HepG2 (cell line): ENCODE data around the gene RPL3. TPM values are rescaled to one million over a fixed set of nuclear protein-coding genes. Genes with fewer than 3 reads are reported as not detected.

Source experiments
- ATAC-seq: fragments of 200-7000 bp; cut with Tn5 transposase; 3 replicates; pipeline ENCODE4 v1.9.1; 2020; ENCODE audit warnings: mild to moderate bottlenecking, moderate library complexity
- BruUV-seq: library from RNA; stranded (reverse); fragments of 400-500 nt; replicated peaks from 2 replicates; lab custom pipeline; 2021; lab: Mats Ljungman, UMichigan
- CTCF ChIA-PET: fragments of 300-600 bp; formaldehyde crosslinking; extraction: SDS; loops from one replicate; lab custom pipeline; 2021; ENCODE audit warnings: low total read pairs, inconsistent platforms, low intra/inter-chr PET ratio; lab: Yijun Ruan, JAX
- POLR2A ChIA-PET: fragments of 350-600 bp; sonication (Branson Sonifier 250); formaldehyde crosslinking; loops from one replicate; lab custom pipeline; 2020; ENCODE audit warnings: antibody characterized with exemption, inconsistent platforms; lab: Yijun Ruan, JAX
- DNase-seq: peaks from one replicate; pipeline ENCODE4 v3.0.0-alpha.2; 2015; ENCODE audit warnings: low spot score
- FAIRE-seq: peaks from 3 replicates; lab custom pipeline; 2011; peaks lifted over from hg19 to GRCh38; lab: Jason Lieb, UNC
- H2AFZ ChIP-seq: one replicate; pipeline ENCODE4 v1.6.1; 2011; ENCODE audit warnings: low read length, inconsistent platforms
- H3K27ac ChIP-seq: fragments of 300-600 bp; 3 replicates; pipeline ENCODE4 v1.8.0; 2011; ENCODE audit warnings: mixed run types, mild to moderate bottlenecking, mixed read lengths, low read length, inconsistent platforms; ENCODE audit not compliant: insufficient read depth; ENCODE audit errors: extremely low read length
- H3K27me3 ChIP-seq, 2 experiments: fragments of 200-600 bp in 1 of 2; 2 replicates in 1 of 2; 3 replicates in 1 of 2; pipeline versions ENCODE4 v1.6.0 to v1.8.0; 2011; ENCODE audit warnings: low read length in 2 of 2, mild to moderate bottlenecking in 2 of 2, moderate library complexity in 2 of 2, inconsistent platforms in 1 of 2; ENCODE audit not compliant: insufficient read depth in 2 of 2, control insufficient read depth in 1 of 2
- H3K36me3 ChIP-seq, 2 experiments: fragments of 200-600 bp in 1 of 2; replicated peaks in 1 of 2; 2 replicates in 1 of 2; 3 replicates in 1 of 2; pipeline versions ENCODE4 v1.5.1 to v1.8.0; 2011; ENCODE audit warnings: low read length in 2 of 2, inconsistent platforms in 1 of 2; ENCODE audit not compliant: insufficient read depth in 2 of 2, control insufficient read depth in 1 of 2
- H3K4me1 ChIP-seq: 2 replicates; pipeline ENCODE4 v1.5.1; 2012; ENCODE audit warnings: low read length, inconsistent platforms; ENCODE audit not compliant: insufficient read depth
- H3K4me2 ChIP-seq: 2 replicates; pipeline ENCODE4 v1.6.0; 2011; ENCODE audit warnings: low read depth, low read length, inconsistent platforms
- H3K4me3 ChIP-seq, 3 experiments: fragments of 200-600 bp in 1 of 3; sonication (generic), shearing (Covaris generic) in 1 of 3; replicated peaks in 1 of 3; 2 replicates each; pipeline ENCODE4 v1.5.1; 2011 to 2016; ENCODE audit warnings: low read length in 3 of 3, inconsistent platforms in 2 of 3, low read depth in 2 of 3, mild to moderate bottlenecking in 2 of 3, control low read depth in 1 of 3, mixed read lengths in 1 of 3; ENCODE audit not compliant: insufficient read depth in 1 of 3
- H3K79me2 ChIP-seq: one replicate; pipeline ENCODE4 v1.6.1; 2011; ENCODE audit warnings: low read length, inconsistent platforms; ENCODE audit not compliant: insufficient read depth
- H3K9ac ChIP-seq: 2 replicates; pipeline ENCODE4 v1.6.0; 2011; ENCODE audit warnings: mild to moderate bottlenecking, low read depth, low read length, inconsistent platforms; ENCODE audit not compliant: insufficient read depth
- H3K9me3 ChIP-seq: 2 replicates; pipeline ENCODE4 v1.5.1; 2012; ENCODE audit warnings: mild to moderate bottlenecking, low read length
- H4K20me1 ChIP-seq: 2 replicates; pipeline ENCODE4 v1.6.0; 2011; ENCODE audit warnings: inconsistent platforms, mild to moderate bottlenecking, low read length, moderate library complexity; ENCODE audit not compliant: insufficient read depth
- KDM5B ChIP-seq: sonication (generic); formaldehyde crosslinking; IDR thresholded peaks from 2 replicates; pipeline ENCODE4 v1.4.0; 2020; ENCODE audit warnings: missing genetic modification reagents, mild to moderate bottlenecking, borderline replicate concordance
- POLR2AphosphoS5 ChIP-seq: IDR thresholded peaks from 2 replicates; pipeline ENCODE4 v1.6.1; 2012; ENCODE audit warnings: low read depth, low read length
- ZMYM3 ChIP-seq: sonication (generic); formaldehyde crosslinking; IDR thresholded peaks from 2 replicates; pipeline ENCODE4 v1.5.1; 2020; ENCODE audit warnings: mild to moderate bottlenecking, missing genetic modification reagents
- ZNF768 ChIP-seq: sonication (generic); formaldehyde crosslinking; IDR thresholded peaks from 2 replicates; pipeline ENCODE4 v1.4.0; 2020; ENCODE audit warnings: missing genetic modification reagents
- WGBS: methylation state at CpG from one replicate; pipeline ENCODE4 v1.1.6; 2017; ENCODE audit warnings: low lambda C conversion rate; 5-methylcytosine and 5-hydroxymethylcytosine counted together
- in situ Hi-C: cut with HindIII; loops from 2 replicates; pipeline ENCODE4 v1.10.0; 2017; ENCODE audit warnings: low pct_unique_long_range_greater_than_20kb; ENCODE audit not compliant: extremely low pct_ligation_motif_present
- intact Hi-C: fragments of 100-400 bp; cut with micrococcal nuclease; formaldehyde crosslinking; loops from one replicate; pipeline ENCODE4 v1.10.0; 2022; ENCODE audit not compliant: unreplicated experiment
- polyA plus RNA-seq, 8 experiments: library from polyadenylated mRNA; depleted of rRNA in 3 of 8; stranded (reverse) in 7 of 8; unstranded in 1 of 8; fragments of >200 nt; fragmentation: Illumina TruSeq in 4 of 8; extraction: Trizol in 4 of 8; gene quantifications; 2 replicates each; pipeline versions ENCODE4 v1.2.1 to v1.2.3, GENCODE V29; 2011 to 2016; ENCODE audit warnings: low read depth in 4 of 8, missing spikeins in 1 of 8, mixed read lengths in 1 of 8; ENCODE audit not compliant: insufficient read depth in 1 of 8
- total RNA-seq, 5 experiments: library from RNA; depleted of rRNA; stranded (reverse); fragments of >200 nt; fragmentation: Illumina TruSeq; extraction: Trizol; gene quantifications; 2 replicates each; pipeline ENCODE4 v1.2.3, GENCODE V29; 2016; ENCODE audit warnings: low read depth in 1 of 5
- TF ChIP-seq, protein P1 (sequence below), 2 experiments: sonication (generic) in 1 of 2; formaldehyde crosslinking in 1 of 2; IDR thresholded peaks; 2 replicates each; pipeline versions ENCODE4 v1.4.0 to v1.6.1; 2018 to 2020; ENCODE audit warnings: missing genetic modification reagents in 2 of 2, borderline replicate concordance in 1 of 2, low read depth in 1 of 2, mild to moderate bottlenecking in 1 of 2, missing biosample characterization in 1 of 2
- TF ChIP-seq, protein P2 (sequence below): sonication (generic); formaldehyde crosslinking; IDR thresholded peaks from 2 replicates; pipeline ENCODE4 v1.9.0; 2022; ENCODE audit warnings: missing genetic modification reagents, mild to moderate bottlenecking, borderline replicate concordance

The RPL3 gene
- total and polyA plus RNA-seq, 2 of the 13 experiments (the other 11 are each of a cell fraction or from before 2014, with no cell fraction given), result 1,051 to 3,279 TPM

DNA sequence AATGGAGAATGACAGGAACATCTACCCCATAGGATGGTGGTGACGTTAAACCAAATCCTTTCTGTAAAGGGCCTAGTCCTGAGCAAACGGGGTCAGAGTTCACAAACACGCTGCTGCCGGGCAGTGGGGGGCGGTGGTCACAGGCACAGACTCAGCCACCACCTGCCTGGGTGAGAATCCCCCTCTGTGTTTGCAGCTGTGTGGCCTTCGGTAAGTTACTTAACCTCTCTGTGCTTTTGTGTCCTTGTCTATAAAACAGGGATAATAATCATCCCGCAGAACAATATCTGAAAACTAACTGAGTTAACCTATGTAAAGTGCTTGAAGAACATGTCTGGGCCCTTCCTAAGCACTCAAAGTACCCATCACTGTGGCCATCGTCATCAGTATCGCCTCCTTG, 48.6 kb downstream of the RPL3 start:
- POLR2A ChIA-PET, result no interaction called here
- H3K9ac ChIP-seq, result no peak overlapping the region
- intact Hi-C loops (no loop called here), in situ Hi-C loops (no loop called here)
- no peak overlapping the region for H3K4me2 ChIP-seq
- no peaks in the 10 kb centered on the region for H3K79me2 ChIP-seq
- DNase-seq, result no peak
- no peak overlapping the region for H2AFZ ChIP-seq
- TF ChIP-seq ZMYM3 (0 out of 2 replicates have a peak, but pooled peaks have one; percentile 14), POLR2AphosphoS5 (no peak), ZNF768 (CRISPR knock-in tag) (peak; percentile 97)
- WGBS, result 59% methylated on average over 6 of the region's 9 CpGs
- peaks cover 3 to 21% of the 10 kb centered on the region in 2 experiments; a peak in 3 of 5 replicates for H3K27me3 ChIP-seq
- no peaks in the 10 kb centered on the region for H3K9me3 ChIP-seq
- no peaks in the 10 kb centered on the region for H4K20me1 ChIP-seq
- no TSS peak for BruUV-seq
- H3K36me3 ChIP-seq, result no peaks in the 10 kb centered on the region
- H3K4me1 ChIP-seq, result peaks cover 42% of the 10 kb centered on the region
- ATAC-seq, result no peak
- no peak overlapping the region for H3K4me3 ChIP-seq
- FAIRE-seq, result no peak
- no peak overlapping the region for H3K27ac ChIP-seq
- CTCF ChIA-PET, result no interaction called here

GRCh38 chr22:39270280-39270679, 49.1 kb downstream of the RPL3 start:
- intact Hi-C loops (no loop called here), in situ Hi-C loops (no loop called here)
- no peaks in the 10 kb centered on the region for H3K36me3 ChIP-seq
- FAIRE-seq, result no peak
- H3K9me3 ChIP-seq, result no peaks in the 10 kb centered on the region
- no peaks in the 10 kb centered on the region for H4K20me1 ChIP-seq
- no peak overlapping the region for H3K4me3 ChIP-seq
- H3K27me3 ChIP-seq, result peaks cover 3 to 19% of the 10 kb centered on the region in 2 experiments; a peak in 3 of 5 replicates
- no peak overlapping the region for H3K4me2 ChIP-seq
- ChIA-PET POLR2A (no interaction called here), CTCF (no interaction called here)
- no peaks in the 10 kb centered on the region for H3K79me2 ChIP-seq
- H3K4me1 ChIP-seq, result peaks cover 46% of the 10 kb centered on the region
- WGBS, result 44% methylated on average over 5 of the region's 5 CpGs
- BruUV-seq, result no TSS peak
- DNase-seq, result no peak
- TF ChIP-seq, protein P1, sequence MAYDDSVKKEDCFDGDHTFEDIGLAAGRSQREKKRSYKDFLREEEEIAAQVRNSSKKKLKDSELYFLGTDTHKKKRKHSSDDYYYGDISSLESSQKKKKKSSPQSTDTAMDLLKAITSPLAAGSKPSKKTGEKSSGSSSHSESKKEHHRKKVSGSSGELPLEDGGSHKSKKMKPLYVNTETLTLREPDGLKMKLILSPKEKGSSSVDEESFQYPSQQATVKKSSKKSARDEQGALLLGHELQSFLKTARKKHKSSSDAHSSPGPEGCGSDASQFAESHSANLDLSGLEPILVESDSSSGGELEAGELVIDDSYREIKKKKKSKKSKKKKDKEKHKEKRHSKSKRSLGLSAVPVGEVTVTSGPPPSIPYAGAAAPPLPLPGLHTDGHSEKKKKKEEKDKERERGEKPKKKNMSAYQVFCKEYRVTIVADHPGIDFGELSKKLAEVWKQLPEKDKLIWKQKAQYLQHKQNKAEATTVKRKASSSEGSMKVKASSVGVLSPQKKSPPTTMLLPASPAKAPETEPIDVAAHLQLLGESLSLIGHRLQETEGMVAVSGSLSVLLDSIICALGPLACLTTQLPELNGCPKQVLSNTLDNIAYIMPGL (CRISPR knock-in tag; IDR thresholded peaks at IDR 0.05; ENCODE audit: borderline replicate concordance in 1 of 2, low read depth in 1 of 2), result no peak
- TF ChIP-seq, protein P2, sequence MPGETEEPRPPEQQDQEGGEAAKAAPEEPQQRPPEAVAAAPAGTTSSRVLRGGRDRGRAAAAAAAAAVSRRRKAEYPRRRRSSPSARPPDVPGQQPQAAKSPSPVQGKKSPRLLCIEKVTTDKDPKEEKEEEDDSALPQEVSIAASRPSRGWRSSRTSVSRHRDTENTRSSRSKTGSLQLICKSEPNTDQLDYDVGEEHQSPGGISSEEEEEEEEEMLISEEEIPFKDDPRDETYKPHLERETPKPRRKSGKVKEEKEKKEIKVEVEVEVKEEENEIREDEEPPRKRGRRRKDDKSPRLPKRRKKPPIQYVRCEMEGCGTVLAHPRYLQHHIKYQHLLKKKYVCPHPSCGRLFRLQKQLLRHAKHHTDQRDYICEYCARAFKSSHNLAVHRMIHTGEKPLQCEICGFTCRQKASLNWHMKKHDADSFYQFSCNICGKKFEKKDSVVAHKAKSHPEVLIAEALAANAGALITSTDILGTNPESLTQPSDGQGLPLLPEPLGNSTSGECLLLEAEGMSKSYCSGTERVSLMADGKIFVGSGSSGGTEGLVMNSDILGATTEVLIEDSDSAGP (CRISPR knock-in tag), result 0 out of 2 replicates have a peak, but pooled peaks have one; percentile 40
- TF ChIP-seq KDM5B (CRISPR knock-in tag), result no peak
- no peak overlapping the region for H2AFZ ChIP-seq
- no peak for ATAC-seq
- no peak overlapping the region for H3K27ac ChIP-seq
- no peak overlapping the region for H3K9ac ChIP-seq
